T follicular helper cell (primary cell): Measurements from ENCODE around the gene CD276.

Experiments
- DNase-seq: peaks from one replicate; pipeline ENCODE4 v3.0.0-alpha.2; 2020; ENCODE audit warnings: low read depth

CD276 gene

GRCh38 chr15:73747847-73748590, 63.8 kb downstream of the CD276 start:
- DNase-seq, result no peak

- DNase-seq, result no peak
Observed at GRCh38 chr15:73748730-73749129, 64.5 kb downstream of the CD276 start.

- no peak for DNase-seq
Observed at GRCh38 chr15:73749533-73749932, 65.3 kb downstream of the CD276 start.

- DNase-seq, result no peak
Observed at GRCh38 chr15:73749971-73750370, 65.8 kb downstream of the CD276 start.

GRCh38 chr15:73750438-73750837, 66.3 kb downstream of the CD276 start:
- no peak for DNase-seq

- no peak for DNase-seq
Observed at GRCh38 chr15:73750951-73751350, 66.8 kb downstream of the CD276 start.

- DNase-seq, result no peak
Observed at GRCh38 chr15:73751511-73751898, 67.3 kb downstream of the CD276 start.

GRCh38 chr15:73751899-73752805, 68.0 kb downstream of the CD276 start:
- DNase-seq, result no peak

GRCh38 chr15:73752806-73753193, 68.6 kb downstream of the CD276 start:
- DNase-seq, result no peak

GRCh38 chr15:73753250-73754130, 69.3 kb downstream of the CD276 start, which contains the start of gene INSYN1:
TSS of gene INSYN1 (minus strand) at chr15:73753351. CDS start at chr15:73751130, 2,221 bp downstream.
- DNase-seq, result no peak

GRCh38 chr15:73754461-73754860, 70.3 kb downstream of the CD276 start:
- DNase-seq, result no peak

- no peak for DNase-seq
Observed at GRCh38 chr15:73755481-73755880, 71.3 kb downstream of the CD276 start.

- no peak for DNase-seq
Observed at GRCh38 chr15:73755946-73756345, 71.8 kb downstream of the CD276 start.

GRCh38 chr15:73756390-73756789, 72.2 kb downstream of the CD276 start:
- DNase-seq, result no peak

- no peak for DNase-seq
Observed at GRCh38 chr15:73756947-73757513, 72.8 kb downstream of the CD276 start.

- DNase-seq, result no peak
Observed at GRCh38 chr15:73757571-73757970, 73.4 kb downstream of the CD276 start.

GRCh38 chr15:73758461-73758860, 74.3 kb downstream of the CD276 start:
- DNase-seq, result no peak

- no peak for DNase-seq
Observed at GRCh38 chr15:73760330-73761329, 76.4 kb downstream of the CD276 start.

- no peak for DNase-seq
Observed at GRCh38 chr15:73763931-73764330, 79.7 kb downstream of the CD276 start.
